DND-41 (cell line): Measurements from ENCODE around the gene SH2B3.

Experiments used
- ATAC-seq: fragments of 200-7000 bp; cut with Tn5 transposase; 3 replicates; pipeline ENCODE4 v1.9.1; 2021; ENCODE audit warnings: low read depth; ENCODE audit not compliant: insufficient read depth
- DNase-seq: peaks from one replicate; pipeline ENCODE4 v3.0.0-alpha.2; 2020
- H2AFZ ChIP-seq: 2 replicates; pipeline ENCODE4 v1.6.0; 2012; ENCODE audit warnings: low read depth, low read length
- H3K27ac ChIP-seq: 2 replicates; pipeline ENCODE4 v1.5.1; 2012; ENCODE audit warnings: low read length, inconsistent platforms
- H3K27me3 ChIP-seq: fragments of 200-600 bp; sonication (generic); 2 replicates; pipeline ENCODE4 v1.6.0; 2012; ENCODE audit warnings: low read length, mild to moderate bottlenecking, inconsistent platforms; ENCODE audit not compliant: insufficient read depth, poor library complexity
- H3K36me3 ChIP-seq: 2 replicates; pipeline ENCODE4 v1.5.1; 2012; ENCODE audit warnings: low read length, inconsistent platforms; ENCODE audit not compliant: insufficient read depth
- H3K4me1 ChIP-seq: 2 replicates; pipeline ENCODE4 v1.5.1; 2012; ENCODE audit warnings: mild to moderate bottlenecking, low read length; ENCODE audit not compliant: insufficient read depth
- H3K4me2 ChIP-seq: 2 replicates; pipeline ENCODE4 v1.6.0; 2012; ENCODE audit warnings: mild to moderate bottlenecking, moderate library complexity, low read length, inconsistent platforms; ENCODE audit not compliant: insufficient read depth
- H3K4me3 ChIP-seq, 2 experiments: fragments of 200-600 bp in 1 of 2; shearing (Covaris generic) in 1 of 2; 2 replicates each; pipeline ENCODE4 v1.5.1; 2012 to 2016; ENCODE audit warnings: inconsistent platforms in 2 of 2, low read length in 2 of 2, mild to moderate bottlenecking in 2 of 2, low read depth in 1 of 2, moderate library complexity in 1 of 2
- H3K79me2 ChIP-seq: 2 replicates; pipeline ENCODE4 v1.6.0; 2012; ENCODE audit warnings: low read length, inconsistent platforms; ENCODE audit not compliant: insufficient read depth
- H3K9ac ChIP-seq: 2 replicates; pipeline ENCODE4 v1.6.0; 2012; ENCODE audit warnings: low read depth, mild to moderate bottlenecking, inconsistent platforms, low read length, moderate library complexity
- H3K9me3 ChIP-seq: 2 replicates; pipeline ENCODE4 v1.5.1; 2012; ENCODE audit warnings: low read length, moderate library complexity, mild to moderate bottlenecking, inconsistent platforms; ENCODE audit not compliant: insufficient read depth, severe bottlenecking
- H4K20me1 ChIP-seq: 2 replicates; pipeline ENCODE4 v1.6.0; 2012; ENCODE audit warnings: low read length; ENCODE audit not compliant: insufficient read depth
- CTCF ChIP-seq: IDR thresholded peaks from 2 replicates; pipeline ENCODE4 v1.5.1; 2012; ENCODE audit warnings: borderline replicate concordance, low read length, moderate library complexity, mild to moderate bottlenecking; ENCODE audit not compliant: poor library complexity, severe bottlenecking; ENCODE audit errors: extremely low read depth
- EZH2 ChIP-seq: IDR thresholded peaks from 3 replicates; pipeline ENCODE4 v1.6.1; 2012; ENCODE audit warnings: borderline replicate concordance, low read depth, mild to moderate bottlenecking, moderate library complexity, low read length, inconsistent platforms; ENCODE audit not compliant: severe bottlenecking

The SH2B3 gene

DNA sequence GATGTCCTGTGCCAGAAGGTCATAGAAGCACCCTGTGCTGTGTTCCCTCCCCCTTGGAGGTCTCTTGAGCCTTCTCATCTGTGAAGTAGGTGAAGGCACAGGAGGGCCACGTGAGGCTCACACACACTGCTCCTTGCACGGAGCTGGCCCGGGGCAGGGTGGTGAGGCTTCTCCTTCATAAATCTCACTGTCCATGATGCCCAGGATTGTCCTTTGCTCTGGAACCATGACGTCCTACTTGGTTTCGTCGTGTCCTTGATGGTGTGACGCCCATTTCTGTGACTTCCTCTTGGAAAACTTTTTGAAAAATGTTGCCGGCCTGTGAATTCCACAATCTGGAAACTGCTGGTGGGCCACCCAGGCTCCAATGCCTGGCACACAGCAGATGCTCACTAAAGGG, 34.4 kb downstream of the SH2B3 start:
- no peak for ATAC-seq
- peaks cover 17% of the 10 kb centered on the region for H3K4me1 ChIP-seq
- peaks cover 67% of the 10 kb centered on the region for H3K79me2 ChIP-seq

DNA sequence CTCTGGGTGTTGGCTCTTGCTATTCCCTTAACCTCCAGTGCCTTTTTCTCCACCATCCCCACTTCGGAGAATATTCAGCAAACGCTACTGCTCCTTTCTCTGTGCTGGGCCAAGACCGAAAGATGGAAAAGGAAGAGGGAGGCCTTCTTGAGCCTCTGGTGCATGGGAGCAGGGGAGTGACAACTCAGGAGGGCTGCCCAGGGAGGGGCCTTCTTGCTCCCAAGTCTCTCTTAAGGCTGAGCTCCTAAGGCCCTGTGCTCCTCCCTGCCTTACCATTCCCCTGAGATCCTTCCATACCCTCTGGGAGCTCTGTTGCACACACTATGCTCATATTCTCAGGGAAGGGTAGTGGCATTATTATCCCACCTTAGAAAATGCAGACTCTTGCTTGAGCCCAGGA, 34.9 kb downstream of the SH2B3 start:
- TF ChIP-seq CTCF: no peak
- no peak for TF ChIP-seq EZH2
- Histone ChIP-seq H3K36me3 (peaks cover 59% of the 10 kb centered on the region), H3K4me3 (no peak overlapping the region), H3K4me1 (peaks cover 15% of the 10 kb centered on the region), H3K79me2 (peaks cover 63% of the 10 kb centered on the region), H4K20me1 (peaks cover 85% of the 10 kb centered on the region), H3K4me2 (no peak overlapping the region), H3K27me3 (no peaks in the 10 kb centered on the region), H3K27ac (no peak overlapping the region), H3K9me3 (no peaks in the 10 kb centered on the region), H3K9ac (no peak overlapping the region), H2AFZ (no peak overlapping the region)
- DNase-seq (no peak), ATAC-seq (no peak)

More for the DNA sequence above, 34.4 kb downstream of the SH2B3 start:
- Histone ChIP-seq H3K4me3 (no peak overlapping the region), H3K36me3 (peaks cover 55% of the 10 kb centered on the region), H3K9ac (no peak overlapping the region), H3K27ac (no peak overlapping the region), H3K9me3 (no peaks in the 10 kb centered on the region), H3K4me2 (no peak overlapping the region), H3K27me3 (no peaks in the 10 kb centered on the region), H4K20me1 (peaks cover 85% of the 10 kb centered on the region), H2AFZ (no peak overlapping the region)
- DNase-seq: no peak
- TF ChIP-seq CTCF (no peak), EZH2 (no peak)

DNA sequence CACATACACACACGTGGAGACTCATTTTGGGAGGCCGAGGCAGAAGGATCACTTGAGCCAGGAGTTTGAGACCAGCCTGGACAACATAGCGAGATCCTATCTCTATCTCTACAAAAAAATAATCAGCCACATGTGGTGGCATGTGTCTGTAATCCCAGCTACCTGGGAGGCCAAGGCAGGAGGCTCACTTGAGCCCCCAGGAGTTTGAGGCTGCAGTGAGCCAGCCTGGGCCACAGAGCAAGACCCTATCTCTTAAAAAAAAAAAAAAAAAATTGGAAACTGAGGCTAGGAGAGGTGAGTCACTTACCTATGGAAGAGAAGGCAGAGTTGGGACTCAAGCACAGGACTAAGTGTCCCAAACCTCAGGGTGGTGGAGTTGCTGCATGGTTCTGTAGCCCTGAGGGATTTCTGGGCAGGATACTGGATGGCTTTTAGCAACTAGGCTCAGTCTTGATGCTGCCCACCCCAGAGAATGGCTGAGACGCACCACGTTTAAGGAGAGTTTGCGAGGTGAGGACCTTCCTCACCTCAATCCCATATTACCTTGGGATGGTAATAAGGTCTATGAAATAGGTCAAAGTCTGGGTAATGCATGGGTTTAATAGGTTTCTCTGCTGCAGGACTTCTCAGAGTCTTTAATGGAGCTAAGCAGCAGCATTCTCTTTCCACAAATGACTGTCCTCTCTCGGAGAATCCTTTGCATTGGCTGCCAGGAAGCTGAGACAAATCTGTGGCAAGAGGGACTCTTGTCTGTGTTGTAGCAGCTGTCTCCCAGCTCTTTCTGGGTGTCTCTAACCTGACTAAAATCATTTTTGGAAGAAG, 35.6 kb downstream of the SH2B3 start:
- H3K27ac ChIP-seq: no peak overlapping the region
- no peak for TF ChIP-seq EZH2
- TF ChIP-seq CTCF: no peak
- H3K27me3 ChIP-seq: no peaks in the 10 kb centered on the region
- DNase-seq (no peak), ATAC-seq (no peak)
- no peak overlapping the region for H3K4me3 ChIP-seq
- peaks cover 60% of the 10 kb centered on the region for H3K36me3 ChIP-seq
- no peak overlapping the region for H2AFZ ChIP-seq
- H3K79me2 ChIP-seq: peaks cover 64% of the 10 kb centered on the region
- no peak overlapping the region for H3K9ac ChIP-seq
- H4K20me1 ChIP-seq: peaks cover 85% of the 10 kb centered on the region
- H3K4me1 ChIP-seq: peaks cover 9% of the 10 kb centered on the region; the same call in 1 of the 2 replicates
- H3K4me2 ChIP-seq: no peak overlapping the region
- H3K9me3 ChIP-seq: no peaks in the 10 kb centered on the region
